GM18873 (cell line): ENCODE results near the gene TMOD2.
A peak's percentile ranks its signal among the peaks of the same experiment; 100 is the strongest.

Experiments
- ATAC-seq: cut with Tn5 transposase; IDR thresholded peaks from one replicate; pipeline ENCODE4 v1.9.1; 2021; ENCODE audit warnings: mild to moderate bottlenecking, moderate library complexity, moderate number of reproducible peaks; ENCODE audit not compliant: unreplicated experiment, low FRiP score

The TMOD2 gene

GRCh38 chr15:51806123-51806522 lies 54.7 kb downstream of the TMOD2 start:
- ATAC-seq, result no peak

- no peak for ATAC-seq
Measured at GRCh38 chr15:51809457-51809856, 58.1 kb downstream of the TMOD2 start.

- ATAC-seq, result no peak
Measured at GRCh38 chr15:51812598-51812997, 61.2 kb downstream of the TMOD2 start.

GRCh38 chr15:51814606-51815005 lies 63.2 kb downstream of the TMOD2 start:
- no peak for ATAC-seq

- ATAC-seq, result no peak
Measured at GRCh38 chr15:51816611-51817010, 65.2 kb downstream of the TMOD2 start.

GRCh38 chr15:51818150-51818549 lies 66.8 kb downstream of the TMOD2 start:
- ATAC-seq, result no peak

GRCh38 chr15:51825698-51826097 lies 74.3 kb downstream of the TMOD2 start:
- no peak for ATAC-seq

GRCh38 chr15:51828621-51829375 lies 77.4 kb downstream of the TMOD2 start:
- ATAC-seq, result no peak

- peak; percentile 83 for ATAC-seq
Measured at GRCh38 chr15:51829376-51830275, 78.2 kb downstream of the TMOD2 start, which contains the start of gene TMOD3. TSS of gene TMOD3 (plus strand) at chr15:51829653. CDS start at chr15:51862885, 33,232 bp downstream.

- ATAC-seq, result no peak
Measured at GRCh38 chr15:51830276-51830806, 78.9 kb downstream of the TMOD2 start.

- ATAC-seq, result no peak
Measured at GRCh38 chr15:51833772-51834171, 82.4 kb downstream of the TMOD2 start.

- ATAC-seq, result no peak
Measured at GRCh38 chr15:51837792-51838251, 86.4 kb downstream of the TMOD2 start.

- no peak for ATAC-seq
Measured at GRCh38 chr15:51838270-51838669, 86.9 kb downstream of the TMOD2 start.

GRCh38 chr15:51840692-51841091 lies 89.3 kb downstream of the TMOD2 start:
- no peak for ATAC-seq

- ATAC-seq, result no peak
Measured at GRCh38 chr15:51841406-51842040, 90.1 kb downstream of the TMOD2 start.

- no peak for ATAC-seq
Measured at GRCh38 chr15:51842265-51842664, 90.9 kb downstream of the TMOD2 start.

GRCh38 chr15:51842852-51843737 lies 91.7 kb downstream of the TMOD2 start:
- ATAC-seq, result no peak

- ATAC-seq, result no peak
Measured at GRCh38 chr15:51844747-51845426, 93.5 kb downstream of the TMOD2 start.

- no peak for ATAC-seq
Measured at GRCh38 chr15:51846066-51846462, 94.7 kb downstream of the TMOD2 start.
